ENCODE results near the gene ADAMTS9.

ADAMTS9 gene

DNA sequence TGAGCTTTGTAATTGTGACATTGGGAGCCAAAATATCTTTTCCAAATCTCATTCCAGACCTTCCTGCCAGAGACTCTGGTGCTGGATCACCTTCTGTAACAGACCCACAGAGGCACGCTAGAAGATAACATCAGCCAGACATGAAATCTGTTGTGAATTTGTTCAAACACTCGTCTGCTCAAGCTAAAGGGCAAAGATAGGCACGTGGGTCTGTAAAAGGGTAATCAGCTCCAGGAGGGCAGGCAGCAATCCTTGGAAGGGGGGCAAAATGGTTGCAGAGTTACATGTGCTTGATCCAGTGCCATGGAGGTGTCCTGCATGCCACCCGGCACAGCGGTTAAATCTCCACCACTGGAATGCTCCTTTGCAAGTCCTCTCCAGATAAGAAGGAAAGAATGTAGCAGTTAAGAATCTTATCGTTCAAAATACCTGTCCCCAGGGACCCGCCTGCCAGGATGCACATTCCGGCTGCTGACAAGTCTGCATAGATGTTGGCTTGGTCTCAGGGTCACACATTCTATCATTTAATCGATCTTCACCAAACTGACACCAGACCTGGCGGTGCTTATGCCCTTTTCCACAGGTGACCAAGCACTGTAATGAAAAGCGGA is 74.8 kb downstream of the ADAMTS9 start:
- no peak for DNase-seq

DNA sequence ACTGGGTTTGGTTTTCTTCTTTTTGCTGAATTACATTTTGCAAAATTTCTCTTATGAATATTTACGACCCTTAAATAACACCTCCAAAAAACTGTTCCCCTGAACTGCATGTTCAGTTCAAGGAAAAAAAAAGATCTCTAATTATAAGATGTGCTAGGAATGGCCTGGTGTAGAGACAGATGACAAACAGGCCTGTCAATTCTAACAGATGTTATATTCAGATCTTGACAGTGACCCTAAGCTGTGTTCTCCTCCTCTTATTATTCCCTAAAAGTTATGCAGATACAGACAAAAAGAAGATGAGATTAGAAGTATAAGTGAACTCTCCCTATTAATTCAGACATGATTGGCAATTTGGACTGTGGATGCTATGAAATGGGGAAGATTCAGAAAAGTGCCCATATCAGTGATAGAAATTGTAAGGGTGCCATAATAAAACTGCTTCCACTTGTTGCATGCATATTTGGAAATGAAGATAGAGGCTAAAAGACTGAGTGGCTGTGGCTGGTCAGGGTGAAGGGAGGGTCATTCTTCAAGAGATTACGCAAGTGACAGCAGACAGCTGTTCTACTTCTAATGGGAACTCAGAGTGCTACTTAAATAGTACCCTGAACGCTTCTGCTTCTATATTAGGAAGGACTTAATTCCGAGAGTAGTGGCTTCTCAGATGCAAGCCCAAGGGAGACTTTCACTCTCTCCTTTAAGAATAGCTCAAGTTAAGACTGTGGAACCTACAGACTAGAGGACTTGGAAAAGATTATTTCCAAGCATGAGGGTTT is 75.5 kb downstream of the ADAMTS9 start:
- DNase-seq = no peak

DNA sequence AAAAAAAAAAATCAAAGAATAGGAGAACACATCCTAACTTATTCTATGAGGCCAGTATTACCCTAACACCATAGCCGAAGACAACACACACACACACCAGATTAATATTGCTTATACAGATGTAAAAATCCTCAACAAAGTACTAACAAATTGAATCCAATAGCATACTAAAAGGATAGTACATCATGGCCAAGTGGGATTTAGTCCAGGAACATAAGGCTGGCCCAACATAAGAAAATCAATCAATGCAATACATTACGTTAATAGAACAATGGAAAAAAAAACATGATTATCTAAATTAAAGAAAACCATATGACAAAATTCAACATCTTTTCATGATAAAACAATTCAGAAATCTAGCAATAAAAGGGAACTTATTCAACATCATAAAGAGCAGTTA is 79.1 kb downstream of the ADAMTS9 start:
- no peak for DNase-seq

DNA sequence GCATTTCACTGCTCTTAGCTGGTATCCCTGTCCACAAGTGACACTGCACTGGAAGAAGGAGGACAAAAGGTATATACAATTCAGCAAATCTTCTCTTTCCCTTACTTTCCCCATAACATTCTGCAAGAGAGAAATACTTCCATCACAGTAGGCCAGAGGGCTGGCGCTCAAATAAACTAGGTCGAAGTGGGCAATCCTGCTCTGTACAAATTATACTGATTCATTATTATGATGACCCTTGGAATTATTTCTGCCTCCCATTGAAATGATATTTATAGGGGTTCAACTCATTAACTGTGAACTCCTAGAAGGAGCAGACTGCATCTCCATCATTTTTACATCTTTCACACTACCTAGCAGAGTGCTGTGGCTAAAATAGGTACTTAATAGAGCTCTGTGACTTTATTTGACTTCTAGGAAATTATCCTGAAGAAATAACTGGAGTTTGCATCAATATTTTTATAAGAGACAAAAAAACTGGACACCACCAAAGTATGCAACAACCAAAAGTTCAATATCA is 80.7 kb downstream of the ADAMTS9 start:
- no peak for DNase-seq

DNA sequence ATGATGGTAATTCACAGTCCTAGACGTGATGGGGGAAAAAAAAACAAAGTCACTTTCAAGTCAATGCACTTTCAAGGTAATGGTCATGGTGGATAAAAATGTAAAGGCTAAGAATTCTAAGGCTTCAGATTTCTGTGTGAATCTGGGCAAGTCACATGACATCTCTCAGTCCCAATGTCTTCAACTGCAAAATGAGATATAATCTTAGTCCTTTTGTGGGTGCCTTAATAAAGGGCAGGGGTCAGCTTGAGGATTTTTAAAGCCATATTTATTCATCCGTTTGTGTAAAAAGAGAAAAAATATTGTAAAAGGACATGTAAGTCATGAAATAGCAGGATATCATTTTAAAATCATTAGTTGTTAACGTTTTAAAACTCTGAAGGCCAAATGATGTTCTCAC is 83.5 kb downstream of the ADAMTS9 start:
- DNase-seq = no peak

DNA sequence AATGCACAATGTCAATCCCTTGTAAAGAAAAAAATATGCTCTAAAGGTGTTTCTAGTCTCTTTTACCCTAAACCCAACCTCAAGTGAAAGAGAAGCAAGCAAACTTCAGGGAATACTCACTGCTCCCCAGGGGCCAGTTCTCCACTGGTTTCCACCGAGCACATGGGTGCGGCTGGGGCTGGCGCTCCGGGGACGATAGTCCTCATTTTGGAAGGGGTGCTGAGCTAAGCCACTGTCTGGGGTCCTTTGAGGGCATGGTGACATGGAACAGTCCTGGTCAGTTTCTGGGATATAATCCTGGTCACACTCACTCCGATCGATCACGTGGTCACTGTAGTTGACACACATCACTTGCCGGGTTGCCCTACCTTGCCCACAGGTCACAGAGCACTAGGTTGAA is 86.0 kb downstream of the ADAMTS9 start:
- no peak for DNase-seq

DNA sequence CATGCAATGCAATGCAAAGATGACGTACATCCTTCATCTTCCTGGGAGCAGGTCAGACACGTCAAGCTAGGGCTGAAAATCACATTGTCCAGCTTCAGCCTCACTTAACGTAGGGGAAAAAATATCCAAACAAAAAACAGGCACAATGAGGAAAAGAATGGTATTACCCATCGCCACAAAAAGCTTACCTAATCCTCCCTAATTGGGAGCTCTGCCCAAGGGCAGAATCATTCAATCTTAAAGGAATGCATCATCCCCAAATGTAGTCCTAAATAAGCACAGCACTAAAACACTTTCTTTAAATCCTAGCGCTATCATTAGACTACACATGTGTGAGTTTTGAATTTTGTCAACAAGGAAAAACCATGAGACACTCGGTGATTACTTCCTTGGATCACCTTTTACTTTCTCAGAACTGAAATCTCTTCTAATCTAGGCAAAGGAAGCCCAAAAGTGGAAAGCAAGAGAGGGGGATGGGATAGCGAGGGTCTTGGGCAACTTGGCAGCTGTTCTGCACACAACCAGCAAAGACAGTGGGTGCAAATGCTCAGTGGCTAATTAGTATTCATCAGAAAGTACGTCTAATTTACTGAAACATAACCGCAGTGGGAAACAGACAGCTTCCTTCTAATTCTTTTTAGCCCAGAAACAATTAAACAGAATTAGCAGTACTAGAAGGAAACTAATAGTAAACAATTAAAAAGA is 87.4 kb downstream of the ADAMTS9 start:
- no peak for DNase-seq

DNA sequence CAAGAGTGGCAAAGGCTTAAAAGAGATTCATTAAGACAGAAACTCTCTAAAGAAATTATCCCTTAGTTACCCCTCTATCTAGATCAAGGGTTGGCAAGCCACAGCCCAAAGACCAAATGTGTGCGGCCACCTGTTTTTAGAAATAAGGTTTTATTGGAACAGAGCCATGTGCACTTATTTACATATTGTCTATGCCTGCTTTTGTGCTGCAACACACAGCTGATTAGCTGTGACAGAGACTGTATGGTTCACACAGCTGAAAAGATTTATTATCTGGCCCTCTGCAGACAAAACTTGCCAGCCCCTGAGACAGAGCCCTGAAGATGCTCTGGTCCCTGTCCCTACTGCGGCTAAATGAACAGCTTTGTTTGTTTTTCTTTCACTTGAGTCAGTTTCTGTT is 88.1 kb downstream of the ADAMTS9 start:
- DNase-seq = no peak

DNA sequence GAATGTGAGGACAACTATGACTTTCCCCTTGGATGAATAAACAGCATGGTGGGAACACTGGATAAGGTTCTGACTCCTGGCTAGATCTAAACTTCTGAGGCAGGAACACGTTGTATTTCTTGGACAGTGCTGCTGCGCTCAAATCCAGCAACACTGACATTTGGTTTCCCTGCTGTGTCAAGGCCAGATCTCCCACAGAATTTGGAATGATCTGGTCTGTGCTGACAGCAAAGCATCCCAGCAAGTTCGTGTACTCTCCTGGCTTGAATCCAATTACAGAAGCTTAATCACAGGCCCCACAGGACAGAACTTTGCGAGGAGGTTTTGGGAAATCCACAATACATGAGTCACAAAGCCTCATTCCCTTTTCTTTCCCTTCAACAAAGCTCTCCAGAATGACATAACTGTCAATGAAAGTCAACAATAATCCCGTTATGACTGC is 92.5 kb downstream of the ADAMTS9 start:
- no peak for DNase-seq

DNA sequence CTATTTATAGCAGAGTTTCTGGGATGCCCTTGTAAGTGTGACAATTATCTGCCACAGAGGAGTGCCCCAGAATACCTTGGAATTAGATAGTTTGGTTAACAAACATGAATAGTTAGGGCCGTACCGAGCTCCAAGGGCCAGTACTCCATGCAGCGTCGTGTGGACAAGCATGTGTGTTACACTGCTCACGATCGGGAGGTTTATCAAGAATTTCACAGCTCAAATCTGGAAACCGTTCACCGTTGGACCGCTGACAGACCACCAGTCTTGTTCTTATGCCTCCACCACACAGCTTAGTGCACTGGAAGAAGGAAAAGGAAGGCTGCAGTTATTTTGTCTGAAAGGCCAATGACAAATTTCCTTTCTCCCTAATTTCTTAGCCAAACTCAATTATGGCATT is 93.7 kb downstream of the ADAMTS9 start:
- no peak for DNase-seq

DNA sequence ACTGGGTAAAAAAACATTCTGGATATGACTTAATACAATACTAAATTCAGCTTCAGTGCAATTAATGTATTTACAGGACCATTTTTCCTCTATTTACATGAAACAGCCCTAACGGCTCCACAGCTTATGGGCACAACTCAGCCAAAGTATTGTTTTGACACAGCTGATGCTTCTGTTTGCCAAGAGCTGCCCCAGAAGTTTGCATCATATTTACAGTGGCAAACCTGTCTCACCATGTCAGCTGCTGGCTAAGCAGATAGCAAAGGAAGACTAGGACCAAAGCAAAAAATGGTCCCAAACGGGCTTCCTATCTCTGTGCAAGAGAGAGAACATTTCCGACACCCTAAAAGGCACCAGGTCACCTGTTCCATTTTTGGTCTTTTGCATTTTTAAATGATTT is 94.5 kb downstream of the ADAMTS9 start:
- no peak for DNase-seq

DNA sequence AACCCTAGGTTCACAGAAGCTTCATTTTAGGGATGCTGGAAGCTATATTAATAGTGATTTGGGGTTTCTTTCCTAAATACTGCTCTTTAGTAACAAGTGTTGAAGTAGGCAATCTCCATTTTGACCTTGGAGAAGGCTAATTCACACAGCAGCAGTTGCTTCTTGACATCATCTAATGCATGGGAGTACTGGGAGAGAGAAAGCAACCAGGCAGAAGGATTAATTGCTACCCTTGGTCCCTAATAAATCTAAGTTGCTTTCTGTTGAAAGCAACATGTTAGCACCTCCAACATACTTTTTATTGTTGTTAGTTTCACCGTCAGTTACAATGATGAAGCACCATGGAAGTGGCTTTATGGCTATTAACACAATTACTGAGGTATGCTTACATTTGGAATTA is 96.2 kb downstream of the ADAMTS9 start:
- no peak for DNase-seq

DNA sequence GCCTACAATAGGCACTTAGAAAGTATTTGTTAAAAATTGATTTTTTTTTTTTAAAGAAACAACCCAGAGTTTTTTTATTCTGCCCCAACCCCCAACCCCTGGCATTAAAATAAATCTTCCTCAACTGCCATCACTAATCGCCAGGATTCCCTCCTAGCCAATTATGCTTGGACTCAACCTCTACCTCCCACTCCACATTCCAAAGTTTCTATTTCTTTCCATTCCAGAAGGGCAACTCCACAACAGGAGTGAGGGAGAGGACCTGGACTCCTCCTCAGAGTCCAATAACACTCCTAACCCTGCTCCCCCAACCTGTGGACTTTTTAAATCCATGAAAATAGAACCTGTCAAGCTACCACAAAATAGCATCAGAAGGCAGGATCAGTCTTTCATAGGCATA is 99.4 kb downstream of the ADAMTS9 start:
- no peak for DNase-seq

DNA sequence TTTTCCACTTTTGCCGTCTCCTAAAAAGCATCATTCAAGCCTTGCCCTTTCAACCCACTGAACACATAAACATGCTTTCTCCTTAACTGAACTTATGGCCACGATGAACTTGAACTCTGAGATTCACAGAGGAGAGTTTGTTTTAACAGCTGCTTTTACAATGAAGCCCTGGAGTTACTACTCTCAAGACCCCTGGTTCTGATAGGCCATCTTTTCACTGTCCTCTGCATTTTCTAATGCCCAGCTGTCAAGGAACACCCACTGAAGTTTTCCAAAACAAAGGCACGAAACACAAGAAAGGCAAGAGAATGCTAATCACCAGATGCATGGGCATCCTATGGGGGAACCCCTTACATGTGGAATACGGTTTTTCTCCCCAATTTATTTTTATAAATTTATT is 100.8 kb downstream of the ADAMTS9 start:
- DNase-seq = no peak

DNA sequence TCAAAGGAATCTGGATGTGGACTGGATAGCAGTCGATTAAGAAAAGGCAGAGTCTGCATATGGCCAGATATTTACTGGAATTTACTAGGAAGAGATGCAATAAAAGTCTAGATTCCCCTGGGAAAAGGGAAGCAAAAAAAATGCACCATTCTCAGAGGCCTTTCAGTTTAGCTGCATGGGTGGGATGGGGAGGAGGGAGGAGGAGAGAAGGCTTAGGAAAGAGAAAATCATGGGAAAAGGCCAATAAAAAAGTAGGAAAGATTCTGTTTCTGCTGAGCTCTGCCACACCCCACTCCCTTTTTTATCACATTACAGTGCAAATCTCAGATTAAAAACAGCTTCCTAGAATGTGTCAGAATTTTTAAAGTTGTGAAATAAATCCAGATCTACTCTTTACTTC is 103.6 kb downstream of the ADAMTS9 start:
- DNase-seq = no peak

DNA sequence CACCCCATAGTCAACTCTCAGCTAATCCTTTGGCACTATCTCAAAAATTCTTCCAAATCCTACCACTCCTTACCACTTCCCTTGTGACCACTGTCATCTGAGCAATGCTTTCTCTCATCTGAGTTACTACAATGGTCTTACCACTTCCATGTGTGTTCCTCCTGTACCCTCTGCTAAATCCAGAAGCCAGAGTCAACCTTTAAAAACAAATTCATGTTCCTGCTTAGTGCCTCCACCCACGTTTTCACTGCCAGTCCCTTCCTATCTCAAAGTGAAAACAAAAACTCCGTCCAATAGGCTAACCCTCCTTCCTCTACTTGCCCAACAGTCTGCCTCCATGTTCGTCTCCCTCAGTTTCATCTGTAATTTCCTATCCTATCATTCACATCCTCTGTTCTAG is 109.0 kb downstream of the ADAMTS9 start:
- no peak for DNase-seq

DNA sequence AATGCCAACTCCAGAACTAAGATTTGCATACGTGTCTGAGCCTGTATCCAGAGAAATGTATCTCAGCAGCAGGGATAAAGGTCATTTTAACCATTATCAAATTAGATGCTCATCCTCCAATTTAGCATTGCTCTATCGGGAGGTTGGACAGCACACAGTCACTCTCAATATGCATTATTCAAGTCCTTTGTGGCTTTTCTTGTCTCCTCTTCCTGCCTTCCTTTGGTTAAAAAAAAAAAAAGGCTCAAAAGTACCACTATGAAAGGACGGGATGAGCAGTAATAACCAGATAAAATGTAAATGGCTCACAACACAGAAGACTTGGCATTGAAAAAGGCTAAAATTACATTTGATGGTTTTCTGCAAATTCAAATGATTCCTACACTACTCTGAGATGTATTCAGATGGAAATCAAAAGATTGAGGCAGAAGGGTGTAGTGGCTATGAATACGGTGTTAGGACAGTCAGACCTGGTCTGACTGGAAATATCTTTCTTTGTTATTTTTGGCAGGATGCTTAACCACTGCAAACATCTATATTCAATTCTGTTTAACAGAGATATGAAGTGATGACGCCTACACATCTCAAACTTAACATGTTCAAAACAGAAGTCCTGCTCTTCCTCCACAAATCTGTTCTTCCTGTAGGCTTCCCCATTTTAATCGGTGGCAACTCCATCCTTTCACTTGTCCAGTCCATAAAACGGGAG is 109.6 kb downstream of the ADAMTS9 start:
- no peak for DNase-seq

DNA sequence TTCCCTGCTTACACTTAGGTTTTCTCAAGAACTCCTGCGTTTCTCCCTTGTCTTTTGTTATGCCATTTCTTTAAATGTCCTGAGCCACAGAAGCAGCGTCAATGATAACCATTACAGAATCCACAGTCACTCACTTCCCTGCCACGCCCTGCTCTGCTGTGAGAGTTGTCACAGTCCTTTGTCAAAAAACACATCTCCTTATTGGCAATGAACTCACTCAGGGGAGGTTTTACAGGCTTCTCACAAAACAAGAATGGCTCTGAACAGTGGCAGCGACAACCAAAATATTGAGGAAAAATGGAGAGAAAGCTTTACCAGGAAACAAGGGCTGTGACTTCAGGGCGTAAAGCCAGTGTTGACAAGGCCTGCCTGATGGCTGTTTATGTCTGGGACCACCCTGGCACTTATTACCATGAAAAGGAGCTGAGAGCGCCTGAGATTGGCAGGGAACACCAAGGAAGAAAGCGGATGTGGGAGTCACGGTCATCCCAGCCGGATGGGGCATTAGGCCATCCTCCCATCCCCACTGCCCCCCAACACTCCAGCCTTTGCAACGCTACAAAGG is 111.5 kb downstream of the ADAMTS9 start:
- no peak for DNase-seq

DNA sequence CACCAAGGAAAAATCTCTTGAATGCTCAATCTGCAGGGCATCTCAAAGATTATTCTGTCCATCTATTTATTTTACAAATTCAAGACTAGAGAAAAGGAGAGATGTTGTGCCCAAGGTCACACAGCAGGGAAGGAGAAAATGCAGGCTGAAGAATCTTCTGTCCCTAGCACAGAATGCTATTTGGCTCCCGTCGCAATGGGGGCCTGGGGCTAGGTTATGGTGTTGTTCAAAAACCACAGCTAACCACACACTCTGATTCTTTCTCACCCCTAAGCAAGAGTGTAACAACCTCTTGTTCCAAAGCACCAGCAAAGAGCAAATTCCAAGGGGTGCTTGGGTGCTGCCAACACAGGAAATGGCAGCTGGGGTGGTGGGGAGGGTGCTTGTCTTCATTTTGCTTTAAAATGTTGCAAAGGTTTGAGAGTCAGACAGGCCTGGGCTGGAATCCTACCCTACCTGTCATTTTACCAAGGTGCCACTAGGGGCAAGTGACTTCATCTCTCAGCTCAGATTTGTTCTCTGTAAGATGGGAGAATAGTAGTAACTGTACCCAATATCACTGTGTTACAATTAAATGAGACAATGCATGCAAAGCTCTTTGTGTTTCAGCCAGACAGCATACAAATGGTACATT is 112.5 kb downstream of the ADAMTS9 start:
- DNase-seq = no peak

DNA sequence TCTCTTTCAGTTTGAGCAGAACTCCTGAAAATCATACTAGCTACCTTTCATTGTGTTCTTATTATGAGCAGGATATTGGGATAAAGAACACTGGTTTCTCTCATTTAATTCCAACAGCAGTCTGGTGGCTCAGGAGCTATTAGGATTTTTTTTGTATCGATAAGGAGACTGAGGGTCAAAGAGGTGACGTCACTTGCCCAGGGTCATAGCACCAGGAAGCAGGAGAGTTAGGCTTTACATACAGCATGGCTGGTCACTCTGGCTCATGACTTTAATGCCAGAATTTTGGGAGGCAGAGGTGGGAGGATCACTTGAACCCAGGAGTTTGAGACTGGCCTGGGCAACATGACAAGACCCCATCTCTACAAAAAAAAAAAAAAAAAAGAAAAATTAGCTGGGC is 113.6 kb downstream of the ADAMTS9 start:
- DNase-seq = no peak

DNA sequence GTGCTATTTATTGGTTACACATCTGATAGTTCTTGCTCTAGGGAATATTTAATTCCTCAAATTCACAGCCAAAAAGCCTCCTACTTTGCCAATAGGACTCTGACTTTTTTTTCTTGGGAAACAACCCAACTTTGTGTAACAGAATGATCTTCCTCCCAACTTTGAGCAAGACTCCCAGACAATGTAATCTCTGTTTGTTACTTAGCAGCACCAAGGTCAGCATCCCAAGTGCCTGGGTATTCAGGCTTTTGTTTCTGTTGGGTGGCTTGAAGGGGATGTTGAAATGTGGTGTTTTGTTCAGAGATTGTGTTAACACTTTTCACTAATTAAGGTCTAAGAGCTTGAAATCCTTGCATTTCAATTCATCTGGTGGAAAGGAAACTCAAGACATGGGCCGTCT is 115.8 kb downstream of the ADAMTS9 start:
- no peak for DNase-seq

DNA sequence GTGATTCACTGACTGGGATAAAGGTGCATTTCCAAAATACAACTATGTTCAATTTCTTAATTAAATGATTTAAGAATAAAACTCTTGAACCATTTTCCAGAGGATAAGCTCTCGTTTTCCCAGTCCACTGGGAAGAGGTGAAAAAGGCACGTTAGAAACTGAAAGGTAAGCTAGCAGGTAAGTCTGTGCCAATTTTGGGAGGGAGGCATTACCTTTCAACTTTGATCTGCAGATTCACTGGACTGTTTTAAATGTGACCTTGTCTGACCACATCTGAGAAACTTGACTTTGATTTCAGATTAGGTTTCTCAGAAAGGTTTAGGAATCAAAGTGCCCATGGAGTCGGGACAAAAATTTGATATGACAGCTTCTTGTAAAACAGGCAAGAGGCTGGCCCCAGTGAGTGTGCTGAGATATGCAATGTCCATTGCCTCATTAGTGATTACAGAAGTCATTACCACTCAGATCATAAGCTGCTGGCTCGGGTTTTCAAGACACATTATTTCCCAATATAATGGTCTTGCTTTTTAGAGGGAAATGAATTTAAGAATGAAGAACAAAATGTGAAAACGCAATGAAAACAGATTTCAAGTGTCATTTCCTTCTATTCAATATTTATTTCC is 118.8 kb downstream of the ADAMTS9 start:
- DNase-seq = no peak
